HepG2 (cell line): ENCODE measurements around the gene GRIN3B. TPM values are rescaled to one million over a fixed set of nuclear protein-coding genes. Genes with fewer than 3 reads are reported as not detected.

Experiments
- ATAC-seq: fragments of 200-7000 bp; cut with Tn5 transposase; 3 replicates; pipeline ENCODE4 v1.9.1; 2020; ENCODE audit warnings: mild to moderate bottlenecking, moderate library complexity
- BruUV-seq: library from RNA; stranded (reverse); fragments of 400-500 nt; replicated peaks from 2 replicates; lab custom pipeline; 2021; lab: Mats Ljungman, UMichigan
- CTCF ChIA-PET: fragments of 300-600 bp; formaldehyde crosslinking; extraction: SDS; loops from one replicate; lab custom pipeline; 2021; ENCODE audit warnings: low total read pairs, inconsistent platforms, low intra/inter-chr PET ratio; lab: Yijun Ruan, JAX
- POLR2A ChIA-PET: fragments of 350-600 bp; sonication (Branson Sonifier 250); formaldehyde crosslinking; loops from one replicate; lab custom pipeline; 2020; ENCODE audit warnings: antibody characterized with exemption, inconsistent platforms; lab: Yijun Ruan, JAX
- DNase-seq: peaks from one replicate; pipeline ENCODE4 v3.0.0-alpha.2; 2015; ENCODE audit warnings: low spot score
- FAIRE-seq: peaks from 3 replicates; lab custom pipeline; 2011; peaks lifted over from hg19 to GRCh38; lab: Jason Lieb, UNC
- H2AFZ ChIP-seq: one replicate; pipeline ENCODE4 v1.6.1; 2011; ENCODE audit warnings: low read length, inconsistent platforms
- H3K27ac ChIP-seq: fragments of 300-600 bp; 3 replicates; pipeline ENCODE4 v1.8.0; 2011; ENCODE audit warnings: mixed run types, mild to moderate bottlenecking, mixed read lengths, low read length, inconsistent platforms; ENCODE audit not compliant: insufficient read depth; ENCODE audit errors: extremely low read length
- H3K27me3 ChIP-seq, 2 experiments: fragments of 200-600 bp in 1 of 2; 2 replicates in 1 of 2; 3 replicates in 1 of 2; pipeline versions ENCODE4 v1.6.0 to v1.8.0; 2011; ENCODE audit warnings: low read length in 2 of 2, mild to moderate bottlenecking in 2 of 2, moderate library complexity in 2 of 2, inconsistent platforms in 1 of 2; ENCODE audit not compliant: insufficient read depth in 2 of 2, control insufficient read depth in 1 of 2
- H3K36me3 ChIP-seq, 2 experiments: fragments of 200-600 bp in 1 of 2; replicated peaks in 1 of 2; 2 replicates in 1 of 2; 3 replicates in 1 of 2; pipeline versions ENCODE4 v1.5.1 to v1.8.0; 2011; ENCODE audit warnings: low read length in 2 of 2, inconsistent platforms in 1 of 2; ENCODE audit not compliant: insufficient read depth in 2 of 2, control insufficient read depth in 1 of 2
- H3K4me1 ChIP-seq: 2 replicates; pipeline ENCODE4 v1.5.1; 2012; ENCODE audit warnings: low read length, inconsistent platforms; ENCODE audit not compliant: insufficient read depth
- H3K4me2 ChIP-seq: 2 replicates; pipeline ENCODE4 v1.6.0; 2011; ENCODE audit warnings: low read depth, low read length, inconsistent platforms
- H3K4me3 ChIP-seq, 3 experiments: fragments of 200-600 bp in 1 of 3; sonication (generic), shearing (Covaris generic) in 1 of 3; replicated peaks in 1 of 3; 2 replicates each; pipeline ENCODE4 v1.5.1; 2011 to 2016; ENCODE audit warnings: low read length in 3 of 3, inconsistent platforms in 2 of 3, low read depth in 2 of 3, mild to moderate bottlenecking in 2 of 3, control low read depth in 1 of 3, mixed read lengths in 1 of 3; ENCODE audit not compliant: insufficient read depth in 1 of 3
- H3K79me2 ChIP-seq: one replicate; pipeline ENCODE4 v1.6.1; 2011; ENCODE audit warnings: low read length, inconsistent platforms; ENCODE audit not compliant: insufficient read depth
- H3K9ac ChIP-seq: 2 replicates; pipeline ENCODE4 v1.6.0; 2011; ENCODE audit warnings: mild to moderate bottlenecking, low read depth, low read length, inconsistent platforms; ENCODE audit not compliant: insufficient read depth
- H3K9me3 ChIP-seq: 2 replicates; pipeline ENCODE4 v1.5.1; 2012; ENCODE audit warnings: mild to moderate bottlenecking, low read length
- H4K20me1 ChIP-seq: 2 replicates; pipeline ENCODE4 v1.6.0; 2011; ENCODE audit warnings: inconsistent platforms, mild to moderate bottlenecking, low read length, moderate library complexity; ENCODE audit not compliant: insufficient read depth
- ATF6 ChIP-seq: sonication (generic); formaldehyde crosslinking; conservative IDR thresholded peaks from 2 replicates; pipeline ENCODE4 v1.4.0; 2020; ENCODE audit warnings: missing genetic modification reagents
- JUND ChIP-seq: sonication (generic); formaldehyde crosslinking; IDR thresholded peaks from 2 replicates; pipeline ENCODE4 v1.8.0; 2022; ENCODE audit warnings: mild to moderate bottlenecking, missing genetic modification reagents
- MYNN ChIP-seq: sonication (generic); formaldehyde crosslinking; IDR thresholded peaks from 2 replicates; pipeline ENCODE4 v1.4.0; 2020; ENCODE audit warnings: mild to moderate bottlenecking, low read depth, missing genetic modification reagents
- PTBP1 ChIP-seq: fragments of 200-400 bp; formaldehyde crosslinking; IDR thresholded peaks from 2 replicates; pipeline ENCODE4 v1.6.1; 2018; ENCODE audit warnings: low read length, low read depth; ENCODE audit not compliant: poor library complexity, severe bottlenecking
- SP1 ChIP-seq, 2 experiments: fragments of 450-650 bp in 1 of 2; sonication (generic) in 1 of 2; formaldehyde crosslinking in 1 of 2; IDR thresholded peaks; 2 replicates each; pipeline versions ENCODE4 v1.4.0 to v1.6.1; 2016 to 2020; ENCODE audit warnings: missing genetic modification reagents in 1 of 2
- TAF15 ChIP-seq: fragments of 200-400 bp; formaldehyde crosslinking; IDR thresholded peaks from one replicate; pipeline ENCODE4 v1.6.1; 2018; ENCODE audit warnings: mild to moderate bottlenecking, low read depth, low read length; ENCODE audit not compliant: poor library complexity, severe bottlenecking
- ZBTB33 ChIP-seq: sonication (generic); formaldehyde crosslinking; IDR thresholded peaks from 2 replicates; pipeline ENCODE4 v1.4.0; 2020; ENCODE audit warnings: missing genetic modification reagents
- WGBS: methylation state at CpG from one replicate; pipeline ENCODE4 v1.1.6; 2017; ENCODE audit warnings: low lambda C conversion rate; 5-methylcytosine and 5-hydroxymethylcytosine counted together
- in situ Hi-C: cut with HindIII; loops from 2 replicates; pipeline ENCODE4 v1.10.0; 2017; ENCODE audit warnings: low pct_unique_long_range_greater_than_20kb; ENCODE audit not compliant: extremely low pct_ligation_motif_present
- intact Hi-C: fragments of 100-400 bp; cut with micrococcal nuclease; formaldehyde crosslinking; loops from one replicate; pipeline ENCODE4 v1.10.0; 2022; ENCODE audit not compliant: unreplicated experiment
- polyA plus RNA-seq, 8 experiments: library from polyadenylated mRNA; depleted of rRNA in 3 of 8; stranded (reverse) in 7 of 8; unstranded in 1 of 8; fragments of >200 nt; fragmentation: Illumina TruSeq in 4 of 8; extraction: Trizol in 4 of 8; gene quantifications; 2 replicates each; pipeline versions ENCODE4 v1.2.1 to v1.2.3, GENCODE V29; 2011 to 2016; ENCODE audit warnings: low read depth in 4 of 8, missing spikeins in 1 of 8, mixed read lengths in 1 of 8; ENCODE audit not compliant: insufficient read depth in 1 of 8
- total RNA-seq, 5 experiments: library from RNA; depleted of rRNA; stranded (reverse); fragments of >200 nt; fragmentation: Illumina TruSeq; extraction: Trizol; gene quantifications; 2 replicates each; pipeline ENCODE4 v1.2.3, GENCODE V29; 2016; ENCODE audit warnings: low read depth in 1 of 5

Gene GRIN3B
- total and polyA plus RNA-seq, 2 of the 13 experiments (the other 11 are each of a cell fraction or from before 2014, with no cell fraction given) = 0.07 to 0.20 TPM

GRCh38 chr19:1046836-1047695 lies 46.8 kb downstream of the GRIN3B start (continued):
- TF ChIP-seq MYNN (CRISPR knock-in tag) (no peak), ATF6 (CRISPR knock-in tag) (no peak), ZBTB33 (CRISPR knock-in tag) (peak; percentile 85), PTBP1 (no peak), JUND (CRISPR knock-in tag) (no peak)

- Histone ChIP-seq H3K79me2 (no peaks in the 10 kb centered on the region), H4K20me1 (no peaks in the 10 kb centered on the region), H3K27ac (no peak overlapping the region), H3K36me3 (no peaks in the 10 kb centered on the region), H3K27me3 (no peaks in the 10 kb centered on the region), H3K9ac (no peak overlapping the region), H3K4me2 (no peak overlapping the region), H2AFZ (no peak overlapping the region), H3K4me3 (no peak overlapping the region), H3K9me3 (no peaks in the 10 kb centered on the region), H3K4me1 (peaks cover 43% of the 10 kb centered on the region)
- BruUV-seq = no TSS peak
- ATAC-seq = no peak
- WGBS = 90% methylated on average over 9 of the region's 20 CpGs
- POLR2A ChIA-PET = no interaction called here
- CTCF ChIA-PET = no interaction called here
- intact Hi-C loops (no loop called here), in situ Hi-C loops (no loop called here)
- TF ChIP-seq SP1 (IDR thresholded peaks at IDR 0.05) (no peak), SP1 (CRISPR knock-in tag; IDR thresholded peaks at IDR 0.05) (peak; percentile 14; the same call in 1 of the 2 replicates), TAF15 (no peak)
- DNase-seq = no peak
- FAIRE-seq = no peak
Observed at GRCh38 chr19:1047696-1048147, 47.5 kb downstream of the GRIN3B start.
